HG03039 (cell line): ENCODE measurements around the gene ATG4C.

Experiments
- ATAC-seq: cut with Tn5 transposase; IDR thresholded peaks from one replicate; pipeline ENCODE4 v1.9.1; 2021; ENCODE audit warnings: mild to moderate bottlenecking, moderate library complexity; ENCODE audit not compliant: unreplicated experiment

Gene ATG4C

GRCh38 chr1:62836856-62837540, 53.1 kb downstream of the ATG4C start:
- ATAC-seq, result no peak

- ATAC-seq, result no peak
Observed at GRCh38 chr1:62840555-62840954, 56.6 kb downstream of the ATG4C start.

DNA sequence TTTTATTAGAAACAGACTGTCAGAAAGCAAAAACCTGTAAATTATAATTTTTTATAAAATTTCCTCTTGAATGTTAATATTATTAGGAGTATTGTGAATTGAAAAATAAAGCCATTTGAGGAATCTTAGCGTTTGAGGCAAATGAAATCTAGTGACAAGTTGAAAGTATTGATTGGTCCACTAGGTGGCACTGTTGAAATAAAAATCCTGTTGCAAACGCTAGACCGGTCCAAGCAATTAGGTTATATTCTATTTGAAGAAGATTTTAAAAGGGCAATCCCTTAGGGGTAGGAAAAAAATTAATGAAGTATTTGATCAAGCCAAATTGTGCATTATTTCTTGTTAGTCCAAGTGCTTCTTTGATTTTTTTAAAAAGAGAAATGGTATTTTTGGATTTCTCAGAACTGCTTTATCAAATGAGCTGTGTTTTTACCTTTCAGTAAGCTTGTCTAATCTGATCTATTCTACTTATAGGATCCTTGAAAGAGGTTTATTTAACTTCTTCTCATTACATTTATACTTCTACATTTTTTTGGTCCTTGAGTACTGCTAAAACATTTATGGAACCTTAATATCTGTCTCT, 57.7 kb downstream of the ATG4C start:
- no peak for ATAC-seq

GRCh38 chr1:62844030-62844429, 60.1 kb downstream of the ATG4C start:
- ATAC-seq, result no peak

GRCh38 chr1:62849031-62849430, 65.1 kb downstream of the ATG4C start:
- ATAC-seq, result no peak

- ATAC-seq, result no peak
Observed at GRCh38 chr1:62852253-62852652, 68.3 kb downstream of the ATG4C start.

DNA sequence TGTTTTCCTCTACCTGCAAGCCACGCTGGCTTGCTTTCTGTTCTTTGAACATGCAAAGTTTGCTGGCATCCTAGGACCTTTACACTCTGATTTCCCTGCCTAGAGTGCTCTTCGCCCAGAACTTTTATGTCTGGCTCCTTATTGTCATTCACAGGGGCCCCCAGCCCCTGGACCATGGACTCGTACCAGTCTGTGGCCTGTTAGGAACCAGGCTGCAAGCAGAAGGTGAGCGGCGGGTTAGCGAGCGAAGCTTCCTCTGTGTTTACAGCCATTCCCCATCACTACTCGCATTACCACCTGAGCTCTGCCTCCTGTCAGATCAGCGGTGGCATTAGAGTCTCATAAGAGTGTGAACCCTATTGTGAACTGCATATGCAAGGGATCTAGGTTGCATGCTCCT, 73.0 kb downstream of the ATG4C start:
- ATAC-seq, result no peak

DNA sequence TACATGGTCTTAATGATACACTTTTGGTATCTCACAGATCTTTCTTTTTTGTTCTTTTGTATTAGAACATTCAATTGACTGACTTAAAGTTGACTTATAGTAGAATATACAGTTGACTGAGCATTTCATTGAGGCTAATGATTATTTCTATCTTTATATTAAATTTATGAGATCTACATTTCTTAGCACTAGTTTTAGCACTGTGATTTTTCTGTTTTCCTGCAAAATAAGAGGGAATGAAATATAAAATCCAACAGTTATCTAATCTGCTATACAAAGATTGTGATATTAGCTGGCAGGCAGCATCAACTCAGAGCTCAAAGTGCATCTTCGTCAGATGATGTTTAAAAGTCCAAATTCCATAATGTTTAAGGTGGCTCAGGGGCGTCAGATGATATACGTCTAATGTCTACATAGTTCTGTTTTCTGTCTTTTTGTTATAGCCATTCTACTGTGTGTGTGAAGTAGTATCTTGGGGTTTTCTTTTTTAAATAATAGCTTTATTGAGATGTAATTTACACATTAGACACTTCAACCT, 85.4 kb downstream of the ATG4C start:
- no peak for ATAC-seq

GRCh38 chr1:62870148-62870547, 86.2 kb downstream of the ATG4C start:
- ATAC-seq, result no peak

DNA sequence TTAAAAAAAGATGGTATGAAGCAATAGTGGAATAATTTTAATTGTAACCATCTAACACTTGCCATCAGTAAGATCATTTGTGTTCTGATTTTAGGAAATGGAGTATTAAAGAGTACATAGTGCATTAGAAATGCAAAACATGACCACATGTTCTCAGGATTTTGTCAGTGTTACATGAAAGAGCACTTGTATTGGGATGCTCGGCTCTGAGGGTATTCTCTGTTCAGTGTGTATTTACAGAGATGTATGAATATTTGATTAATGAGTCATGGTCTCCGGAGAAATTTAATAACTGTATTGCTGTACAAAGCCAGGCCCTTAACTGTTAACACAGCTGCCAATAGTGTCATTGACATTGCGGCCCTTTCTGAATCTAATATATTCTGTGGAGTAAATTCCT, 91.7 kb downstream of the ATG4C start:
- ATAC-seq, result no peak

- ATAC-seq, result no peak
Observed at GRCh38 chr1:62876535-62876934, 92.6 kb downstream of the ATG4C start.

DNA sequence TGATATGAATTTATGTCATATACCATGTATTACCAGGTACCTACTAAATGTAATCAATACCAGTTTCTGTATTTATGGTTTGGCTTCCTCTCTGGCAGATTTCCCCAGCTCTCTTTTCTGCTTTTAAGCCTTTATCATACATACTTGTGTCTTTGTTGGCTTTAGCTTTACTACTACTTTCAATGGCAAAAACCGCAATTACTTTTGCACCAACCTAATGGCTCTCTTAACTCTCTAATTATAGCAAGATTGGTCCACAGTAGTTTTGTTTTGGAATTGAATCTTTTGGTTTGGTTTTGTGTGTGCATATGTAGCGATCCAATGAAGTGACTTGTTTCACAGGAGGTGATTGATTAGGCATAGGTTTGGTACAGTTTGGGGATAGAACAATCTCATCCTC, 93.6 kb downstream of the ATG4C start:
- ATAC-seq, result no peak

- ATAC-seq, result no peak
Observed at GRCh38 chr1:62879962-62880361, 96.0 kb downstream of the ATG4C start.

GRCh38 chr1:62882201-62883104, 98.5 kb downstream of the ATG4C start:
- ATAC-seq, result no peak

DNA sequence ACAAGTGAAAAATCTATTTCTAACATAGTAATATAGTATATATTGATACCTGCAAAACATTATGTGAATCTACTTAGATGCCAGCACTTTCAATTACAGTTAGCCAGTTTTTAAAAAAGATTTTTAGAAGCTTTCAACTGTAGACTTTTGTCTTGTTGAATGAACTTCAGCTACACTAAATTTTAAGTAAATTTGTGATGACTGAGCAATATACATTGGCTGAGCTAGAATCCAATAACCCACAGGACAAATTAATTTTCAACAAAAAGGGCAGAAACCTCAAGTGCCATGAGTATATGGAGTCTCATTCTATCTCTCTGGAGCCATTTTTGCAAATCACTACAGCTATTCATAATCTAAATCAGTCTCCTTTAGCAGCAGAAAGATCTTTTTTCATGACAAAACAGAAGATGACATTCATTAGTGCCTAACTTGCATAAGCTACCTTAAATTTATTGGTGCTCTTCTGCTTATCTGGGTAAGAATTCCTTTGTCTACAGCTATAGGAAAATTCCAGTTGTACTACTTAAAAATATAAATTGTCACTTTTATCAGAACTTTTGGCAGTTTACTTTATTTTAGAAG, 100.3 kb downstream of the ATG4C start:
- no peak for ATAC-seq

GRCh38 chr1:62887799-62888507, 104.0 kb downstream of the ATG4C start:
- ATAC-seq, result no peak

GRCh38 chr1:62891956-62892562, 108.1 kb downstream of the ATG4C start:
- no peak for ATAC-seq

DNA sequence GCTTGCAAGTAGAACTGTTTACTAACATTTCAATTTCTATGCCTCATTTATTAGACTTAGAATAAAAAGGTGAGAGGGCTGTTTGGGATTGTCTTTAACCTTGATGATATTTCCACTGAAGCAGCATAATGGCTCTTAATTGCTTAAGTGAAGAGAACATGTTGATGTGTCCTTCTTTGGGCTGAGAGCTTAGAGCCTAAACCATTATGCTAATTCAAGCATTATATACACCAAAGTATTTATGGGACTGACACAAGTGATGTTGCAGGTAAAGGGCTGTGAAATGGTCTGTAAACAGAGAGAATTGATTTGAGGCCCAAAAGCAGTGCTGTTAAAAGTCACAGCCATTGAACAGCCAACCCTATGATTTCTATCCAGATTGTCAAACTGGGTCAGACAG, 113.9 kb downstream of the ATG4C start:
- ATAC-seq, result no peak

- ATAC-seq, result no peak
Observed at GRCh38 chr1:62900566-62900965, 116.6 kb downstream of the ATG4C start.

DNA sequence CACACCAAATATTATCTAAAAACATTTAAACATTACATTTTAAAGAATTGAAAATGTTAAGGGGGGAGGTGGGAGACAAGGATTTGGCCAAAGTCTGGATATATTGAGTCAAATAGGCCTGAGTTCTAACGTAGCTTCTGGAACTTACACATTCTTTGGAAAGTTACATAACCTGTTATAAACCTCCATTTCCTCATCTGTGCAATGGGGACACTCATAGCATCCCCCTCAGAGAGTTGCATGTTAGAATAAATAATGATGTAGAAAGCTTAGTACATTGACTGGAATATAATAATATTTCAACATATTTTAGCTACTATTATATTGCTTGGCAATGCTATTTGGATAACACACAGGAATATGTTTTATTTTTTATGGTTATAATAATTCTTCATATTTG, 117.7 kb downstream of the ATG4C start:
- ATAC-seq, result no peak
